Adipocyte (in vitro differentiated cells): ENCODE results near the gene RAVER1.
"Not testable (repeated sequence)": the region's sequence is repeated elsewhere in the genome, so short reads cannot be mapped to it uniquely, and the experiment has no call there.

ENCODE experiments used
- DNase-seq: peaks from one replicate; pipeline ENCODE4 v3.0.0-alpha.2; 2015; ENCODE audit warnings: low read depth
- H3K27me3 ChIP-seq: replicated peaks from 2 replicates; pipeline ENCODE4 v1.7.0; 2013; ENCODE audit warnings: mild to moderate bottlenecking, low read length, moderate library complexity; ENCODE audit not compliant: control insufficient read depth, insufficient read depth
- H3K36me3 ChIP-seq: 2 replicates; pipeline ENCODE4 v1.7.0; 2013; ENCODE audit warnings: low read length, mild to moderate bottlenecking, moderate library complexity; ENCODE audit not compliant: control insufficient read depth, insufficient read depth, severe bottlenecking
- H3K4me1 ChIP-seq: 2 replicates; pipeline ENCODE4 v1.7.0; 2013; ENCODE audit warnings: mild to moderate bottlenecking, low read length, moderate library complexity; ENCODE audit not compliant: control insufficient read depth, insufficient read depth
- H3K4me3 ChIP-seq: 2 replicates; pipeline ENCODE4 v1.7.0; 2013; ENCODE audit warnings: mild to moderate bottlenecking, low read length, moderate library complexity
- H3K9ac ChIP-seq: 2 replicates; pipeline ENCODE4 v1.7.0; 2013; ENCODE audit warnings: mild to moderate bottlenecking, low read length, moderate library complexity
- H3K9me3 ChIP-seq: 2 replicates; pipeline ENCODE4 v1.7.0; 2013; ENCODE audit warnings: mild to moderate bottlenecking, low read length, moderate library complexity; ENCODE audit not compliant: control insufficient read depth

Gene RAVER1

DNA sequence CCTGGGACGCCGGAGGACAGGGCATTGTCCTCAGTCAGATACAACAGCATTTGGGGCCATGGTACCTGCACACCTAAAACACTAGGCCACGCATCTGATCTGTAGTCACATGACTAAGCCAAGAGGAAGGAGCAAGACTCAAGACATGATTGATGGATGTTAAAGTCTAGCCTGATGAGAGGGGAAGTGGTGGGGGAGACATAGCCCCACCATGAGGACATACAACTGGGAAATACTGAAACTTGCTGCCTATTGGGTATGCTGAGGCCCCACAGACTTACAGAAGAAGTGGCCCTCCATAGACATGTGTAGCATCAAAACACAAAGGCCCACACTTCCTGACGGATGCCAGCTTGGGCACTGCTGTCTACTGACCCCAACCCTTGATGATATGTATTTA is 47.9 kb downstream of the RAVER1 start:
- Histone ChIP-seq H3K9me3 (no peaks in the 10 kb centered on the region), H3K4me3 (no peak overlapping the region), H3K36me3 (peaks cover 13% of the 10 kb centered on the region), H3K9ac (no peak overlapping the region), H3K4me1 (peaks cover 4% of the 10 kb centered on the region), H3K27me3 (peaks cover 26% of the 10 kb centered on the region)
- DNase-seq: no peak

GRCh38 chr19:10284960-10285278 is 48.4 kb downstream of the RAVER1 start:
- no peak for DNase-seq
- Histone ChIP-seq H3K36me3 (peaks cover 13% of the 10 kb centered on the region), H3K4me1 (peaks cover 4% of the 10 kb centered on the region), H3K9ac (no peak overlapping the region), H3K9me3 (no peaks in the 10 kb centered on the region), H3K27me3 (peaks cover 21% of the 10 kb centered on the region), H3K4me3 (no peak overlapping the region)

DNA sequence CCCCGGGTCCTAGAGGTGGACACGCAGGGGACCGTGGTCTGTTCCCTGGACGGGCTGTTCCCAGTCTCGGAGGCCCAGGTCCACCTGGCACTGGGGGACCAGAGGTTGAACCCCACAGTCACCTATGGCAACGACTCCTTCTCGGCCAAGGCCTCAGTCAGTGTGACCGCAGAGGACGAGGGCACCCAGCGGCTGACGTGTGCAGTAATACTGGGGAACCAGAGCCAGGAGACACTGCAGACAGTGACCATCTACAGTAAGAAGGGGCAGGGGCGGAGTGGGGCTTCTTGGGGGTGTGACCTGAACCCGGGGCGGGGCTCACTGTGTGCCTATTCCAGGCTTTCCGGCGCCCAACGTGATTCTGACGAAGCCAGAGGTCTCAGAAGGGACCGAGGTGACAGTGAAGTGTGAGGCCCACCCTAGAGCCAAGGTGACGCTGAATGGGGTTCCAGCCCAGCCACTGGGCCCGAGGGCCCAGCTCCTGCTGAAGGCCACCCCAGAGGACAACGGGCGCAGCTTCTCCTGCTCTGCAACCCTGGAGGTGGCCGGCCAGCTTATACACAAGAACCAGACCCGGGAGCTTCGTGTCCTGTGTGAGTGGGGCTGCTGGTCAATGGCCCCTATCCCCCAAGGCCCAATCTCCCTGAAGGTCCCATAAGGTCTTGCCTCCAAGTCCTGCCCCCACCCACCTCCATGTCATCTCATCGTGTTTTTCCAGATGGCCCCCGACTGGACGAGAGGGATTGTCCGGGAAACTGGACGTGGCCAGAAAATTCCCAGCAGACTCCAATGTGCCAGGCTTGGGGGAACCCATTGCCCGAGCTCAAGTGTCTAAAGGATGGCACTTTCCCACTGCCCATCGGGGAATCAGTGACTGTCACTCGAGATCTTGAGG is 49.0 kb downstream of the RAVER1 start:
- peaks cover 18% of the 10 kb centered on the region for H3K27me3 ChIP-seq
- no peak for DNase-seq
- peaks cover 13% of the 10 kb centered on the region for H3K36me3 ChIP-seq
- peaks cover 4% of the 10 kb centered on the region for H3K4me1 ChIP-seq
- no peak overlapping the region for H3K9ac ChIP-seq
- no peaks in the 10 kb centered on the region for H3K9me3 ChIP-seq
- H3K4me3 ChIP-seq: no peak overlapping the region

GRCh38 chr19:10283301-10284064 is 49.8 kb downstream of the RAVER1 start:
- Histone ChIP-seq H3K4me1 (peaks cover 2% of the 10 kb centered on the region), H3K9me3 (no peaks in the 10 kb centered on the region), H3K36me3 (peaks cover 13% of the 10 kb centered on the region), H3K4me3 (no peak overlapping the region), H3K27me3 (peaks cover 10% of the 10 kb centered on the region), H3K9ac (no peak overlapping the region)
- no peak for DNase-seq

GRCh38 chr19:10282043-10282442 is 51.3 kb downstream of the RAVER1 start:
- H3K27me3 ChIP-seq, H3K4me3 ChIP-seq, H3K9me3 ChIP-seq, DNase-seq, H3K4me1 ChIP-seq, H3K9ac ChIP-seq: not testable (repeated sequence)
- peaks cover 13% of the 10 kb centered on the region for H3K36me3 ChIP-seq

GRCh38 chr19:10279737-10280442 is 53.4 kb downstream of the RAVER1 start:
- Histone ChIP-seq H3K4me1 (no peaks in the 10 kb centered on the region), H3K9ac (no peak overlapping the region), H3K4me3 (no peak overlapping the region), H3K36me3 (peaks cover 5% of the 10 kb centered on the region), H3K9me3 (no peaks in the 10 kb centered on the region), H3K27me3 (no peaks in the 10 kb centered on the region)
- DNase-seq: no peak

GRCh38 chr19:10278935-10279334 is 54.4 kb downstream of the RAVER1 start:
- Histone ChIP-seq H3K9me3 (no peaks in the 10 kb centered on the region), H3K9ac (no peak overlapping the region), H3K4me1 (no peaks in the 10 kb centered on the region), H3K4me3 (no peak overlapping the region), H3K36me3 (no peaks in the 10 kb centered on the region), H3K27me3 (no peaks in the 10 kb centered on the region)
- no peak for DNase-seq

DNA sequence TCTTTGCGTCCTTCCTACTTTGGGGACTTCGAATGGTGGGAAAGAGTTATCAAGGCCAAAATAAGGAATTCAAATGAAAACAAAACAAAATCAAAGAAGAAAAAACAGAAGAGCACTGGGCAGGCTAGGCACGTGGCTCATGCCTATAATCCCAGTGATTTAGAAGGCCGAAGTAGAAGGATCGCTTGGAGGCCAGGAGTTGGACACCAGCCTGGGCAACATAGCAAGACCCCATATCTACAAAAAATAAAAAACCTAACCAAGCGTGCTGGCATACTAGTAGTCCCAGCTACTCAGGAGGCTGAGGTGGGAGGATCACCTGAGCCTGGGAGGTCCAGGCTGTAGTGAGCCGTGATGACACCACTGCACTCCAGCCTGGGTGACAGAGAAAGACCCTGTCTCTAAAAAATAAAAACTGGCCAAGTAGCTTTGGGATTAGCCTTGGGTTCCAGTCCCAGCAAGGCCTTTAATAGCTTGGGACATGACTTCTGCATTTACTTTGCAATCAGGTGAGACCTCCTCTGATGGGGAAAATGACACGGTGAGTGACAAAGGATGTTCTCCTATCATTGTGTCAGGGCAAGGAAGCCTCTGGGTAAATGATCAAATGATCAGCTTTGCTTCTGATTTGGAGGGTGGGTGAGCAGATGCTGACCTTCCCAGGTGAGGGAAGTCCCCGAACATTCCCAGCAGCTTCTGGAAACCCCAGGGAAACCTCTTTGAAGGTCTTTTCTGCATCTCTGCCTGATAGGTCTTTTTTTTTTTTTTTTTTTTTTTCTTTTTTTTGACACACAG is 55.3 kb downstream of the RAVER1 start:
- Histone ChIP-seq H3K36me3 (no peaks in the 10 kb centered on the region), H3K27me3 (no peaks in the 10 kb centered on the region), H3K4me1 (no peaks in the 10 kb centered on the region), H3K9me3 (no peaks in the 10 kb centered on the region), H3K4me3 (no peak overlapping the region), H3K9ac (no peak overlapping the region)
- DNase-seq: no peak

DNA sequence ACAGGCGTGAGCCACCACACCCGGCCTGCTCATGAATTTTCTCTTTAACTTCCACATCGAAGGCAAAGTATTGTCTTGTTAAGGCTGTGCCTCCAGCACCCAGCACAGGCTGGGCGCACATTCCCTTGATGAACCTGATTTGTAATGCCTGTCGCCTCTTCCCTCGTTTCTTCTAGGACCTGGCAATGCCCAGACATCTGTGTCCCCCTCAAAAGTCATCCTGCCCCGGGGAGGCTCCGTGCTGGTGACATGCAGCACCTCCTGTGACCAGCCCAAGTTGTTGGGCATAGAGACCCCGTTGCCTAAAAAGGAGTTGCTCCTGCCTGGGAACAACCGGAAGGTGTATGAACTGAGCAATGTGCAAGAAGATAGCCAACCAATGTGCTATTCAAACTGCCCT is 58.7 kb downstream of the RAVER1 start:
- Histone ChIP-seq H3K4me1 (peaks cover 5% of the 10 kb centered on the region), H3K9me3 (no peaks in the 10 kb centered on the region), H3K36me3 (no peaks in the 10 kb centered on the region), H3K9ac (no peak overlapping the region), H3K27me3 (no peaks in the 10 kb centered on the region), H3K4me3 (no peak overlapping the region)
- DNase-seq: no peak

DNA sequence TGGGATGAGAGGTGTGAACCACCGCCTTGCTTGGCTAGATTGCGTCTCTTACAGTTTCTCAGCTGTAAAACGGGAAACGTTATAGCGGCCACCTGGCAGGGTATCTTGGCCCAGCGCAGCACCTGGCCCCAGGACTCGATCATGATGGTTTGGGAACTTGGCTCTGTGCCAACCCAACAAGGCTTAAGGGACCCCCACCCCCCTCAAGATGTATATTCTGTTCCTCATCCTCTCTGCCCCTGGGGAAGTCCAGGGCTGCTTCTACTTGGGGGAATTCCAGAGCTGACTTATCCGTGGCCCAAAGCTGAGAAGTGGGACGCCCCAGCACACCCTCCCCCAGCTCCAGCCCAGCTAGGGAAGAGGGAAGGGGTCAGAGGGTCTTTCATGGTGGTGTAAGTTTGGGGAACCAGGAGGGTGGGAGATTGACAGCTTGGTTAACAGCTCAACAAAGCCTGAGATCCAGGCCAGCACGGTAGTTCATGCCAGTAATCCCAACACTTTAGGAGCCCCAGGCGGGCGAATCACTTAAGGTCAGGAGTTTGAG is 61.7 kb downstream of the RAVER1 start:
- no peaks in the 10 kb centered on the region for H3K36me3 ChIP-seq
- no peaks in the 10 kb centered on the region for H3K9me3 ChIP-seq
- peak overlapping the region; percentile 73 for H3K9ac ChIP-seq
- no peaks in the 10 kb centered on the region for H3K27me3 ChIP-seq
- peak overlapping the region; percentile 75 for H3K4me3 ChIP-seq
- no peak for DNase-seq
- peaks cover 5% of the 10 kb centered on the region for H3K4me1 ChIP-seq
